ENCODE results near the gene CAPZA2. TPM values are rescaled to one million over a fixed set of nuclear protein-coding genes. Genes with fewer than 3 reads are reported as not detected.
"Not testable (repeated sequence)": the region's sequence is repeated elsewhere in the genome, so short reads cannot be mapped to it uniquely, and the experiment has no call there.

CAPZA2 gene
- total RNA-seq: 128 and 147 TPM in 2 replicates

DNA sequence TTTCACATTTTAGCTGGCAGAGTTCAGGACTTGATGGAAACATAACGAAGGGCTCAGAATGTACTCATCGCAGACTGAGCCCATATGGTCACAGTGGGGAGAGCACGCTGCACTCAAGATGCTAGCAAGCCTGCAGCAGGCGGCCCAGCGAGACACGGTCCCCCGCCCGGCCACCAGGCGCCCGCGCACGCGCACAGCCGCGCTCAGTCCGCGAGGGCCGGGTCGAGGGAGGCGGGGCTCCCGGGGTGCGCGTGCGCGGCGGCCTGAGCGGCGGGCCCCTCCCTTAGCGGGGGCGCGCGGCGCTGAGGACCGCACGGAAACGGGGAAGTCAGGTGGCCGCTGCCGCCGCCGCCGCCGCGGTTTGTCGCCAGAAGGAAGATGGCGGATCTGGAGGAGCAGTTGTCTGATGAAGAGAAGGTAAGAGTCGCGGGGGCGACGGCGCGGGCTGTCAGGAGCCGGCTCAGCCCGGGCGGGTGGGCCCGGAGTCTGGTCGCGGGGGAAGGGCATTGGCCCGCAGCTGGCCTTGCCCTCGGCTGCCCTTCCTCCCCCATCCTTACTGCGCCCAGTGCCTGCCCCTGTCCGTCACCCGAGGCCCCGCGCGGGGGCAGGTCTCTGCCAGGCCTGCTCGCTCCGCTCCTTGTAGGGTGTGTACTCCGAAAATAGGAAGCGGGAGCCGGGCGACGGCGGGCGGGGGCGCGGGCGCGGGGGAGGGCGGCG lies at the start of gene CAPZA2:
CAPZA2 (plus strand) TSS at position 354 of the 717 bp plus-strand sequence; CDS start at position 379, 25 bp downstream.
- Mint-ChIP-seq H3K27ac (peak within 1 kb of the TSS; percentile 98), H3K27me3 (ENCODE audit: low read depth) (peaks cover 20% of the 10 kb centered on the region), H3K9me3 (no peaks in the 10 kb centered on the region), H3K4me3 (ENCODE audit: low read depth) (peak within 1 kb of the TSS; percentile 96), H3K4me1 (ENCODE audit: low read depth) (peaks cover 30% of the 10 kb centered on the region), H3K36me3 (ENCODE audit: low read depth) (peaks cover 18% of the 10 kb centered on the region)
- intact Hi-C loops (cut with micrococcal nuclease): loop anchor here (2.0 to 5.0 kb wide), 5 partner anchors 92 to 650 kb away; partner anchors contain the start of gene TES
- peak; percentile 92 for DNase-seq (ENCODE audit: low spot score)

DNA sequence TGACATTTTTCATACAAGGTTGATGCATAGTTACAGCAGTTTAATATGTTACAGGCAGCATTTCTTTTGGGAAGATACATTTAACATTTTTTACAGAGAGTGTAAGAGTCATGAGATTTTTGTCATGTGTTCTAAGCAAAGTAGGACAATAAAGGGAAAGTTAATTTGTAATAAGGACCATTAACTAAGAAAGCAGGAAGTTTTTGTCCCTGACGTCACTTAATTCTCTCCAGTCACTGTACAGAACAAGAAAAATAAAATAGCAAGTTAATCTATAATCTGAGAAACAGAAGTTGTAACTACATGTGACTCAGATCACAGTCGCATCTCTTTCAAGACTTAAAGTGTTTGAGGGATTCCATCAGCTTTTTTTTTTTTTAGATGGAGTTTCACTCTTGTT lies 49.5 kb upstream of the CAPZA2 start:
- H3K9me3 Mint-ChIP-seq: no peaks in the 10 kb centered on the region
- DNase-seq (ENCODE audit: low spot score): no peak
- intact Hi-C loops (cut with micrococcal nuclease): no loop called here
- peaks cover 3% of the 10 kb centered on the region for H3K4me1 Mint-ChIP-seq (ENCODE audit: low read depth)
- no peaks in the 10 kb centered on the region for H3K36me3 Mint-ChIP-seq (ENCODE audit: low read depth)
- peaks cover 25% of the 10 kb centered on the region for H3K27me3 Mint-ChIP-seq (ENCODE audit: low read depth)
- no peak overlapping the region for H3K27ac Mint-ChIP-seq
- no peak overlapping the region for H3K4me3 Mint-ChIP-seq (ENCODE audit: low read depth)

GRCh38 chr7:116813371-116813770 lies 49.0 kb upstream of the CAPZA2 start:
- DNase-seq (ENCODE audit: low spot score); H3K4me3 Mint-ChIP-seq (ENCODE audit: low read depth); H3K4me1 Mint-ChIP-seq (ENCODE audit: low read depth); H3K36me3 Mint-ChIP-seq (ENCODE audit: low read depth); H3K9me3 Mint-ChIP-seq; intact Hi-C loops (cut with micrococcal nuclease); H3K27ac Mint-ChIP-seq: not testable (repeated sequence)
- peaks cover 25% of the 10 kb centered on the region for H3K27me3 Mint-ChIP-seq (ENCODE audit: low read depth)

- DNase-seq (ENCODE audit: low spot score): no peak
- H3K27ac Mint-ChIP-seq: no peak overlapping the region
Observed at GRCh38 chr7:116815041-116815440, 47.3 kb upstream of the CAPZA2 start.

DNA sequence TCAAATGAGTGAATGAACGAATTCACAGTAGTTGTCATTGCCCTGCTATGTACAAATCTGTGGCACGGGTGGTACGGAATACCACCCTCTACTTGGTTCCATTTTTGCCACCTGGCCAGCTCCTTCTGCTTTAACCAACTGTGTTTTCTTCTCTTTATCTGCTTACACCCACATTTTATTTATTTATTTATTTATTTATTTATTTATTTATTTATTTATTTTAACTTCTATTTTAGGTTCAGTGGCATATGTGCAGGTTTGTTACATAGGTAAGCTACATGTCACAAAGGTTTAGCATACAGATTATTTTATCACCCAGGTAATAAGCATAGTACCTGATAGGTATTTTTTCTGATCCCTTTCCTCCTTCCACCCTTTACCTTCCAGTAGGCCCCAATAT lies 42.2 kb upstream of the CAPZA2 start:
- no peak overlapping the region for H3K4me3 Mint-ChIP-seq (ENCODE audit: low read depth)
- H3K36me3 Mint-ChIP-seq (ENCODE audit: low read depth): no peaks in the 10 kb centered on the region
- intact Hi-C loops (cut with micrococcal nuclease): no loop called here
- peaks cover 7% of the 10 kb centered on the region for H3K9me3 Mint-ChIP-seq
- H3K27ac Mint-ChIP-seq: no peak overlapping the region
- peaks cover 28% of the 10 kb centered on the region for H3K27me3 Mint-ChIP-seq (ENCODE audit: low read depth)
- DNase-seq (ENCODE audit: low spot score): no peak
- peaks cover 2% of the 10 kb centered on the region for H3K4me1 Mint-ChIP-seq (ENCODE audit: low read depth)

More at GRCh38 chr7:116815041-116815440, 47.3 kb upstream of the CAPZA2 start:
- no peaks in the 10 kb centered on the region for H3K9me3 Mint-ChIP-seq
- no peaks in the 10 kb centered on the region for H3K36me3 Mint-ChIP-seq (ENCODE audit: low read depth)
- H3K4me1 Mint-ChIP-seq (ENCODE audit: low read depth): peaks cover 3% of the 10 kb centered on the region
- H3K4me3 Mint-ChIP-seq (ENCODE audit: low read depth): no peak overlapping the region
- intact Hi-C loops (cut with micrococcal nuclease): no loop called here
- peaks cover 31% of the 10 kb centered on the region for H3K27me3 Mint-ChIP-seq (ENCODE audit: low read depth)

- intact Hi-C loops (cut with micrococcal nuclease); DNase-seq (ENCODE audit: low spot score); H3K9me3 Mint-ChIP-seq; H3K4me1 Mint-ChIP-seq (ENCODE audit: low read depth); H3K36me3 Mint-ChIP-seq (ENCODE audit: low read depth); H3K4me3 Mint-ChIP-seq (ENCODE audit: low read depth); H3K27ac Mint-ChIP-seq: not testable (repeated sequence)
- H3K27me3 Mint-ChIP-seq (ENCODE audit: low read depth): peaks cover 36% of the 10 kb centered on the region
Observed at GRCh38 chr7:116821647-116822046, 40.7 kb upstream of the CAPZA2 start.

- Mint-ChIP-seq H3K4me3 (ENCODE audit: low read depth) (no peak overlapping the region), H3K9me3 (peaks cover 7% of the 10 kb centered on the region), H3K4me1 (ENCODE audit: low read depth) (peaks cover 2% of the 10 kb centered on the region), H3K27ac (no peak overlapping the region), H3K27me3 (ENCODE audit: low read depth) (peaks cover 27% of the 10 kb centered on the region), H3K36me3 (ENCODE audit: low read depth) (no peaks in the 10 kb centered on the region)
- intact Hi-C loops (cut with micrococcal nuclease): no loop called here
- no peak for DNase-seq (ENCODE audit: low spot score)
Observed at GRCh38 chr7:116824449-116824848, 37.9 kb upstream of the CAPZA2 start.

- H3K36me3 Mint-ChIP-seq (ENCODE audit: low read depth): no peaks in the 10 kb centered on the region
- intact Hi-C loops (cut with micrococcal nuclease): no loop called here
- no peak overlapping the region for H3K27ac Mint-ChIP-seq
Observed at GRCh38 chr7:116828281-116828680, 34.1 kb upstream of the CAPZA2 start.

DNA sequence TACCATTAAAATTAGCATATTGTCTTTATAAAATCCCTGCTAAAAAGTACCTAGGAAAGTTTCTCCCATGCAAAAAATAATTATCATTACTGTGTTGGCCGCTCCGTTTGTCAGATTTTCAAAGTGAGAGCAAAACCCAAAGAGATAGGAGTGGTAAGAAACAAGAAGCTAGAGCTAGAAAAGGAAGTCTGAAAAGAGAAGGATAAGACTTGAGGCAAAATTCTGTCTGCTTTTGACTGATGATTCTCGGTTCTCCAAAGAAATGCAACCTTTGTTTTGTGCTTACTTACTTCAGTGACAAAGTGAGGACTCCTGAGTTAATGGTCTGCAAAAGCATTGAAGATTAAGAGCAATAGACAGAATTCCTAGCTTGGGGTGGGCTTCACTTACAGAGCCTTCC lies 33.3 kb upstream of the CAPZA2 start:
- intact Hi-C loops (cut with micrococcal nuclease): no loop called here
- peaks cover 7% of the 10 kb centered on the region for H3K9me3 Mint-ChIP-seq
- H3K4me1 Mint-ChIP-seq (ENCODE audit: low read depth): peaks cover 2% of the 10 kb centered on the region
- no peak overlapping the region for H3K27ac Mint-ChIP-seq
- no peak overlapping the region for H3K4me3 Mint-ChIP-seq (ENCODE audit: low read depth)
- no peak for DNase-seq (ENCODE audit: low spot score)
- H3K36me3 Mint-ChIP-seq (ENCODE audit: low read depth): no peaks in the 10 kb centered on the region
- H3K27me3 Mint-ChIP-seq (ENCODE audit: low read depth): peaks cover 27% of the 10 kb centered on the region

More at GRCh38 chr7:116828281-116828680, 34.1 kb upstream of the CAPZA2 start:
- H3K9me3 Mint-ChIP-seq: peaks cover 7% of the 10 kb centered on the region
- peaks cover 29% of the 10 kb centered on the region for H3K27me3 Mint-ChIP-seq (ENCODE audit: low read depth)
- H3K4me1 Mint-ChIP-seq (ENCODE audit: low read depth): peaks cover 2% of the 10 kb centered on the region
- H3K4me3 Mint-ChIP-seq (ENCODE audit: low read depth): no peak overlapping the region
- DNase-seq (ENCODE audit: low spot score): no peak

GRCh38 chr7:116829493-116829892 lies 32.9 kb upstream of the CAPZA2 start:
- H3K9me3 Mint-ChIP-seq: peaks cover 3% of the 10 kb centered on the region
- intact Hi-C loops (cut with micrococcal nuclease): no loop called here
- H3K27me3 Mint-ChIP-seq (ENCODE audit: low read depth): peaks cover 25% of the 10 kb centered on the region
- DNase-seq (ENCODE audit: low spot score): no peak
- peaks cover under 1% of the 10 kb centered on the region for H3K4me1 Mint-ChIP-seq (ENCODE audit: low read depth)
- no peaks in the 10 kb centered on the region for H3K36me3 Mint-ChIP-seq (ENCODE audit: low read depth)
- no peak overlapping the region for H3K4me3 Mint-ChIP-seq (ENCODE audit: low read depth)
- H3K27ac Mint-ChIP-seq: no peak overlapping the region

DNA sequence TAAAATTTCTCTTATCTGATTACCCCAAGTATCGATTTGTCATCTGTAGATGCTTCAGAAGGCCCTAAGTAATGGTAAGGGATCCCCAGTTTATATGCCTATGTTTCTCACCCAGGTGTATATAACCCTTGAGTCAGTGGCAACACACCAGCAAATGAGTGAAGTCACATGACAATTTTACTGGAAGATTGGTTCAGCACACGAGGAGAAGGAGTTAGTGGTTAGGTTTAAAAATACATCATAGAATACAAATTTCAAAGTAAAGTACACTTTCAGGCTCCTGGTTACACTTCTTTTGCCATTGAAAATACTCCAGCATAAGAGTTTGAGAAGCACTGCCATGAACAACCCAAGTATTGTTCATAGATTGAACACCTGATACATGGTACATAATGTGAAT lies 29.7 kb upstream of the CAPZA2 start:
- Mint-ChIP-seq H3K4me3 (ENCODE audit: low read depth) (no peak overlapping the region), H3K27me3 (ENCODE audit: low read depth) (peaks cover 8% of the 10 kb centered on the region), H3K4me1 (ENCODE audit: low read depth) (no peaks in the 10 kb centered on the region), H3K36me3 (ENCODE audit: low read depth) (no peaks in the 10 kb centered on the region), H3K27ac (no peak overlapping the region), H3K9me3 (no peaks in the 10 kb centered on the region)
- no peak for DNase-seq (ENCODE audit: low spot score)
- intact Hi-C loops (cut with micrococcal nuclease): no loop called here

- no peaks in the 10 kb centered on the region for H3K9me3 Mint-ChIP-seq
Observed at GRCh38 chr7:116834815-116835504, 27.4 kb upstream of the CAPZA2 start.

DNA sequence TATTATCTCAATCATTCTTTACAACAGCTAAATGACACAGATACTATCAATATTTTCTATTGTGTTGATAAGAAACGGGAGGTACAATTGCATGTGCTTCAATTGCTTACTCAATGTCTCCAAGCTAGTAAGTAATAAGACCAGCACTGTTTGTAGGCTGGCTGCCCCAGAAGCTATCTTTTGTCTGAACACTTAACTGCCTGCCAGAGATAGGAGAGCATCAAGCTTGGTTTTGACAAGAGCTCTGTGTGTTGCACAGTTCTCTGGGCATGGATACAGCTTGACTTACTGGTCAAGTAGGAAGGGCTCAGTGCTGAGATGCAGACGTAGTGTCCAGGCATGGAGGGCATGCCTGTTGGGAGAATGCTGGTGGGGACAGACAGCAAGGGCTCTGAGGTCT lies 26.3 kb upstream of the CAPZA2 start:
- intact Hi-C loops (cut with micrococcal nuclease): no loop called here
- no peak for DNase-seq (ENCODE audit: low spot score)
- Mint-ChIP-seq H3K36me3 (ENCODE audit: low read depth) (no peaks in the 10 kb centered on the region), H3K4me1 (ENCODE audit: low read depth) (no peaks in the 10 kb centered on the region), H3K27me3 (ENCODE audit: low read depth) (peaks cover 18% of the 10 kb centered on the region), H3K9me3 (no peaks in the 10 kb centered on the region), H3K4me3 (ENCODE audit: low read depth) (no peak overlapping the region), H3K27ac (no peak overlapping the region)

More at GRCh38 chr7:116834815-116835504, 27.4 kb upstream of the CAPZA2 start:
- H3K4me3 Mint-ChIP-seq (ENCODE audit: low read depth): no peak overlapping the region
- DNase-seq (ENCODE audit: low spot score): no peak
- no peaks in the 10 kb centered on the region for H3K4me1 Mint-ChIP-seq (ENCODE audit: low read depth)
- intact Hi-C loops (cut with micrococcal nuclease): no loop called here
- H3K27ac Mint-ChIP-seq: no peak overlapping the region
- peaks cover 14% of the 10 kb centered on the region for H3K27me3 Mint-ChIP-seq (ENCODE audit: low read depth)
- H3K36me3 Mint-ChIP-seq (ENCODE audit: low read depth): no peaks in the 10 kb centered on the region
